Body of pancreas (tissue), 4 donors: Measurements from ENCODE around the gene BOD1.

Experiments used
- CTCF ChIP-seq, 7 experiments: fragments of 450-650 bp in 4 of 7; fragments of 200-600 bp in 3 of 7; sonication (generic) in 3 of 7; IDR thresholded peaks; one replicate each; pipeline ENCODE4 v1.5.1; 2016 to 2019; ENCODE audit warnings: antibody characterized with exemption in 7 of 7
- POLR2A ChIP-seq, 3 donors: fragments of 450-650 bp; IDR thresholded peaks; one replicate each; pipeline ENCODE4 v1.6.1; 2016; ENCODE audit warnings: antibody characterized with exemption in 3 of 3, mild to moderate bottlenecking in 2 of 3

- TF ChIP-seq POLR2A (IDR thresholded peaks at IDR 0.05) (no peak), CTCF (IDR thresholded peaks at IDR 0.05) (no peak)
Measured at GRCh38 chr5:173595841-173596240, 20.6 kb downstream of the BOD1 start.
